CD4-positive, alpha-beta T cell (primary cell): ENCODE measurements around the gene TAF3. TPM values are rescaled to one million over a fixed set of nuclear protein-coding genes. Genes with fewer than 3 reads are reported as not detected.

ENCODE experiments used
- ATAC-seq: fragments of 200-7000 bp; cut with Tn5 transposase; one replicate; pipeline ENCODE4 v1.10.0; 2022; ENCODE audit warnings: mild to moderate bottlenecking; ENCODE audit not compliant: poor library complexity
- CTCF ChIA-PET: fragments of 350-600 bp; sonication (Branson Sonifier 250); formaldehyde crosslinking; loops from one replicate; lab custom pipeline; 2021; ENCODE audit warnings: antibody characterized with exemption, inconsistent platforms; lab: Charles Lee
- POLR2A ChIA-PET: fragments of 350-600 bp; sonication (Branson Sonifier 250); formaldehyde crosslinking; loops from one replicate; lab custom pipeline; 2021; ENCODE audit warnings: antibody characterized with exemption, inconsistent platforms; lab: Charles Lee
- DNase-seq, 14 experiments: peaks; one replicate each; pipeline ENCODE4 v3.0.0-alpha.2; 2013 to 2020; ENCODE audit warnings: mixed read lengths in 2 of 14
- H3K27ac ChIP-seq, 2 donors: one replicate each; pipeline versions ENCODE4 v1.5.1 to v1.7.0; 2013; ENCODE audit warnings: low read length in 2 of 2, low read depth in 1 of 2, mild to moderate bottlenecking in 1 of 2
- H3K27me3 ChIP-seq, 2 experiments: 1 replicate in 1 of 2; 2 replicates in 1 of 2; pipeline versions ENCODE4 v1.6.1 to v1.7.0; 2013; ENCODE audit warnings: low read length in 2 of 2, control low read depth in 1 of 2, mild to moderate bottlenecking in 1 of 2, moderate library complexity in 1 of 2; ENCODE audit not compliant: insufficient read depth in 2 of 2, control insufficient read depth in 1 of 2
- H3K36me3 ChIP-seq: one replicate; pipeline ENCODE4 v1.6.1; 2013; ENCODE audit warnings: low read length, control low read depth; ENCODE audit not compliant: insufficient read depth
- H3K4me1 ChIP-seq: one replicate; pipeline ENCODE4 v1.6.1; 2013; ENCODE audit warnings: low read length, control low read depth; ENCODE audit not compliant: insufficient read depth
- H3K4me3 ChIP-seq: one replicate; pipeline ENCODE4 v1.5.1; 2013; ENCODE audit warnings: mild to moderate bottlenecking, low read length, moderate library complexity
- H3K9me3 ChIP-seq, 2 experiments: 1 replicate in 1 of 2; 2 replicates in 1 of 2; pipeline versions ENCODE4 v1.6.1 to v1.7.0; 2013; ENCODE audit warnings: low read length in 2 of 2, mild to moderate bottlenecking in 2 of 2, control low read depth in 1 of 2, moderate library complexity in 1 of 2; ENCODE audit not compliant: control insufficient read depth in 1 of 2, insufficient read depth in 1 of 2
- H3K27ac Mint-ChIP-seq: one replicate; pipeline ENCODE4 v1.8.0; 2020; ENCODE audit warnings: mixed read lengths
- H3K27me3 Mint-ChIP-seq: one replicate; pipeline ENCODE4 v1.8.0; 2021; ENCODE audit warnings: mixed read lengths
- H3K36me3 Mint-ChIP-seq: one replicate; pipeline ENCODE4 v1.8.0; 2021; ENCODE audit warnings: low read depth, mixed read lengths
- H3K4me1 Mint-ChIP-seq: one replicate; pipeline ENCODE4 v1.8.0; 2021; ENCODE audit warnings: low read depth, mixed read lengths
- H3K4me3 Mint-ChIP-seq: one replicate; pipeline ENCODE4 v1.8.0; 2020; ENCODE audit warnings: mild to moderate bottlenecking, mixed read lengths
- H3K9me3 Mint-ChIP-seq: one replicate; pipeline ENCODE4 v1.8.0; 2020; ENCODE audit warnings: mixed read lengths
- CTCF ChIP-seq: fragments of 200-600 bp; IDR thresholded peaks from one replicate; pipeline ENCODE4 v1.8.0; 2022; ENCODE audit warnings: antibody characterized with exemption, mild to moderate bottlenecking
- intact Hi-C, 2 experiments: fragments of 100-400 bp; cut with DNase I in 1 of 2; cut with micrococcal nuclease in 1 of 2; formaldehyde crosslinking; loops; one replicate each; pipeline versions ENCODE4 v1.15.1 to v1.9.0; 2023 to 2025; cut with DNase I, micrococcal nuclease
- total RNA-seq, 174 experiments: library from RNA in 2 of 174; stranded (reverse) in 2 of 174; gene quantifications; one replicate each; pipeline ENCODE4 v1.2.3 and lab custom pipeline; 2021 to 2026

Gene TAF3
- total RNA-seq, 2 experiments from 2014 or later: 12.6 to 12.8 TPM

- H3K36me3 Mint-ChIP-seq: peaks cover 79% of the 10 kb centered on the region
- Histone ChIP-seq H3K27me3 (no peaks in the 10 kb centered on the region), H3K27ac (no peak overlapping the region), H3K9me3 (no peaks in the 10 kb centered on the region), H3K4me1 (peaks cover 5% of the 10 kb centered on the region), H3K4me3 (no peak overlapping the region), H3K36me3 (peaks cover 33% of the 10 kb centered on the region)
- DNase-seq: no peak
- intact Hi-C loops: no loop called here
- no peak overlapping the region for H3K4me3 Mint-ChIP-seq
- H3K27ac Mint-ChIP-seq: no peak overlapping the region
- TF ChIP-seq CTCF: no peak
- ATAC-seq: no peak
- peaks cover 71% of the 10 kb centered on the region for H3K4me1 Mint-ChIP-seq
- ChIA-PET POLR2A (no interaction called here), CTCF (no interaction called here)
- H3K27me3 Mint-ChIP-seq: no peaks in the 10 kb centered on the region
- no peaks in the 10 kb centered on the region for H3K9me3 Mint-ChIP-seq
These were observed 11.1 kb downstream of the TAF3 start for GRCh38 chr10:7829289-7829834.

- ATAC-seq (no peak), DNase-seq (no peak)
- Mint-ChIP-seq H3K27ac (no peak overlapping the region), H3K36me3 (peaks cover 77% of the 10 kb centered on the region), H3K9me3 (no peaks in the 10 kb centered on the region), H3K4me1 (peaks cover 66% of the 10 kb centered on the region), H3K4me3 (no peak overlapping the region), H3K27me3 (no peaks in the 10 kb centered on the region)
- intact Hi-C loops: no loop called here
- ChIA-PET POLR2A (no interaction called here), CTCF (no interaction called here)
- H3K9me3 ChIP-seq: no peaks in the 10 kb centered on the region
- peaks cover 12% of the 10 kb centered on the region for H3K36me3 ChIP-seq
- H3K27ac ChIP-seq: no peak overlapping the region
- H3K27me3 ChIP-seq: no peaks in the 10 kb centered on the region
- H3K4me3 ChIP-seq: no peak overlapping the region
- no peak for TF ChIP-seq CTCF
- H3K4me1 ChIP-seq: peaks cover 5% of the 10 kb centered on the region
These were observed 13.8 kb downstream of the TAF3 start for GRCh38 chr10:7832060-7832459.

GRCh38 chr10:7833210-7833609 lies 14.9 kb downstream of the TAF3 start:
- H3K27me3 Mint-ChIP-seq: no peaks in the 10 kb centered on the region
- intact Hi-C loops: no loop called here
- no peak overlapping the region for H3K27ac ChIP-seq
- peaks cover 9% of the 10 kb centered on the region for H3K36me3 ChIP-seq
- POLR2A ChIA-PET: no interaction called here
- no peaks in the 10 kb centered on the region for H3K9me3 ChIP-seq
- H3K9me3 Mint-ChIP-seq: no peaks in the 10 kb centered on the region
- CTCF ChIA-PET: no interaction called here
- TF ChIP-seq CTCF: no peak
- H3K4me1 ChIP-seq: peaks cover 5% of the 10 kb centered on the region
- H3K4me3 ChIP-seq: no peak overlapping the region
- no peak overlapping the region for H3K27ac Mint-ChIP-seq
- DNase-seq (no peak), ATAC-seq (no peak)
- peaks cover 69% of the 10 kb centered on the region for H3K4me1 Mint-ChIP-seq
- no peak overlapping the region for H3K4me3 Mint-ChIP-seq
- H3K27me3 ChIP-seq: no peaks in the 10 kb centered on the region
- H3K36me3 Mint-ChIP-seq: peaks cover 73% of the 10 kb centered on the region
